GM23338 (cell line): ENCODE results near the gene FBXO17.

Experiments
- EZH2 ChIP-seq: fragments of 200-600 bp; sonication (generic); IDR thresholded peaks from one replicate; pipeline ENCODE4 v1.8.0; 2017; ENCODE audit warnings: antibody characterized with exemption, mild to moderate bottlenecking, low read depth; ENCODE audit not compliant: unreplicated experiment
- EZH2phosphoT487 ChIP-seq: fragments of 200-600 bp; sonication (generic); IDR thresholded peaks from one replicate; pipeline ENCODE4 v1.8.1; 2018; ENCODE audit warnings: antibody characterized with exemption; ENCODE audit not compliant: unreplicated experiment
- ZNF114 ChIP-seq: fragments of 250-450 bp; sonication (Bioruptor Pico); IDR thresholded peaks from 2 replicates; pipeline ENCODE4 v1.5.0; 2020; ENCODE audit warnings: mild to moderate bottlenecking, moderate library complexity
- TF ChIP-seq, protein P1 (sequence below), 2 experiments: fragments of 200-600 bp in 1 of 2; sonication (generic) in 1 of 2; conservative IDR thresholded peaks; 2 replicates each; pipeline versions ENCODE4 v1.5.1 to v1.6.1; 2016 to 2017; ENCODE audit warnings: antibody characterized with exemption in 2 of 2, low read depth in 2 of 2, mild to moderate bottlenecking in 2 of 2, moderate library complexity in 1 of 2

DNA sequence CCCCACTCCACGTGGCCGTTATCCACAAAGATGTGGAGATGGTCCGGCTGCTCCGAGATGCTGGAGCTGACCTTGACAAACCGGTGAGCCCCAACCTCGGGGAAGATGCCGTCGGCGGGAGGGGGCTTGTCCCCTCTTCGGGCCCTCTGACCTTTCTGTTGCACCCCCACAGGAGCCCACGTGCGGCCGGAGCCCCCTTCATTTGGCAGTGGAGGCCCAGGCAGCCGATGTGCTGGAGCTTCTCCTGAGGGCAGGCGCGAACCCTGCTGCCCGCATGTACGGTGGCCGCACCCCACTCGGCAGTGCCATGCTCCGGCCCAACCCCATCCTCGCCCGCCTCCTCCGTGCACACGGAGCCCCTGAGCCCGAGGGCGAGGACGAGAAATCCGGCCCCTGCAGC is 68.3 kb downstream of the FBXO17 start:
- TF ChIP-seq EZH2phosphoT487 = no peak
- TF ChIP-seq, protein P1, sequence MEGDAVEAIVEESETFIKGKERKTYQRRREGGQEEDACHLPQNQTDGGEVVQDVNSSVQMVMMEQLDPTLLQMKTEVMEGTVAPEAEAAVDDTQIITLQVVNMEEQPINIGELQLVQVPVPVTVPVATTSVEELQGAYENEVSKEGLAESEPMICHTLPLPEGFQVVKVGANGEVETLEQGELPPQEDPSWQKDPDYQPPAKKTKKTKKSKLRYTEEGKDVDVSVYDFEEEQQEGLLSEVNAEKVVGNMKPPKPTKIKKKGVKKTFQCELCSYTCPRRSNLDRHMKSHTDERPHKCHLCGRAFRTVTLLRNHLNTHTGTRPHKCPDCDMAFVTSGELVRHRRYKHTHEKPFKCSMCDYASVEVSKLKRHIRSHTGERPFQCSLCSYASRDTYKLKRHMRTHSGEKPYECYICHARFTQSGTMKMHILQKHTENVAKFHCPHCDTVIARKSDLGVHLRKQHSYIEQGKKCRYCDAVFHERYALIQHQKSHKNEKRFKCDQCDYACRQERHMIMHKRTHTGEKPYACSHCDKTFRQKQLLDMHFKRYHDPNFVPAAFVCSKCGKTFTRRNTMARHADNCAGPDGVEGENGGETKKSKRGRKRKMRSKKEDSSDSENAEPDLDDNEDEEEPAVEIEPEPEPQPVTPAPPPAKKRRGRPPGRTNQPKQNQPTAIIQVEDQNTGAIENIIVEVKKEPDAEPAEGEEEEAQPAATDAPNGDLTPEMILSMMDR (conservative IDR thresholded peaks at IDR 0.05; ENCODE audit: low read depth in 2 of 2) = no peak
- no peak for TF ChIP-seq ZNF114
- no peak for TF ChIP-seq EZH2
